HG02852 (cell line): Measurements from ENCODE around the gene SFMBT1.
A peak's percentile ranks its signal among the peaks of the same experiment; 100 is the strongest.

ENCODE experiments used
- ATAC-seq: cut with Tn5 transposase; IDR thresholded peaks from one replicate; pipeline ENCODE4 v1.9.1; 2021; ENCODE audit warnings: mild to moderate bottlenecking, moderate library complexity; ENCODE audit not compliant: unreplicated experiment

The SFMBT1 gene

GRCh38 chr3:53003320-53003719 lies 42.6 kb downstream of the SFMBT1 start:
- ATAC-seq: no peak

DNA sequence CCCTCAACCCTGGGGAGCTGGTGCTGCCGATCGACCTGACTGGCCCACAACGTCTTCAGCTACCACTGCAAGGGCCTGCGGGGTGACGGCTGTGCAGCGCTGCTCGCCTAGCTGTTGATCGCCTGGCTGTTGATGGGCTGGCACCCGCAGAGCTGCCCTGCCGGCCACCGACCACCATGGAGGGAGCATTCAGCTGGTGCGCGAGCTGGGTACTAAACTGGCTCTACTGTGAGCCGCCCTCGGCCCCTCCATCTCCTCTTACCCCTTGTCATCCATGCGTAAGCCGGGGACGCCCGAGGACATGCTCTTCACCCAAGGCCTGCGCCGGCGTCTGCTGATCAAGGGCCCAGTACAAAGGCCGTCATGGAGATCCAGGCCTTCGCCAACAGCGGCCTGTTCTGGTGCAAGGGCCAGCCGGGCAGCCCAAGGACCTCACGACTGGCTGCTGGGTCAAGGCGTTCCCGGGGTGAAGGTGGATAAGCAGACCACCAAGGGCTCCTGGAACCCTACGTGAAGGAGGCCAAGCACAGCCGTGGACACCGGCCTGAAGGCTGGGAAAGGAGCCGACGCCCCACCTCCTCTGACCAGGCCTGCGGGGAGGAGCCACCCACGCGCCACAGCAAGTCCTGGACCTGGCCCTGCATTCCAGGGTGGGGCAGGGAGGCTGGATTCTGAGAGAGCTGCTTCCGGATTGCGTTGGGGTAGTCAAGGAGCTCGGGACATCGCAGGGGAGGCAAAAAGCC lies 46.9 kb downstream of the SFMBT1 start:
- ATAC-seq: no peak

- ATAC-seq: no peak
Measured at GRCh38 chr3:52990637-52991036, 55.2 kb downstream of the SFMBT1 start.

DNA sequence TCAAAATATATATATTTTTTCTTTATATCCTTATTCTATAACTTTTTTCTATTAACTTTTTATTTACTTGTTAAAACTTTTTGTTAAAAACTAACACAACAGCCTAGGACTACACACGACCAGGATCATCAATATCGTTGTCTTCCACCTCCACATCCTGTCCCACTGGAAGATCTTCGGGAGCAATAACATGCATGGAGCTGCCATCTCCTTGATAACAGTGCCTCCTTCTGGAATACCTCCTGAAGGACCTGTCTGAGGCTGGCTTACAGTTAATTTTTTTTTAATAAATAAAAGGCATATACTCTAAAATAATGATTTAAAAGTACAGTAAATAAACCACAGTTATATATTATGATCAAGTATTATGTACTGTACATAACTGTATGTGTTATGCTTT lies 58.9 kb downstream of the SFMBT1 start:
- no peak for ATAC-seq

DNA sequence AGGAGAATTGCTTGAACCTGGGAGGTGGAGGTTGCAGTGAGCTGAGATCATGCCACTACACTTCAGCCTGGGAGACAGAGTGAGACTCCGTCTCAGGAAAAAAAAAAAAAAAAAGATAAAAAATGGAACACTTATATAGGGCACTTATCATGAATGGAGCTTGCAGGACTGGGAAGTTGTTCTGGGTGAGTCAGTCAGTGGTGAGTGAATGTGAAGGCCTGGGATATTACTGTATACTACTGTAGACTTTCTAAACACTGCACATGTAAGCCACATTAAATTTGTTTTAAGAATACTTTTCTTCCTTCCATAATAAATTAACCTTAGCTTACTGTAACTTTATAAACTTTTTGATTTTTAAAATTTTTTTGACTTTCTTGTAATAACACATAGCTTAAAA lies 59.8 kb downstream of the SFMBT1 start:
- no peak for ATAC-seq

GRCh38 chr3:52983828-52984227 lies 62.0 kb downstream of the SFMBT1 start:
- peak; percentile 19 for ATAC-seq

- ATAC-seq: peak; percentile 88
Measured at GRCh38 chr3:52983336-52983807, 62.5 kb downstream of the SFMBT1 start.

DNA sequence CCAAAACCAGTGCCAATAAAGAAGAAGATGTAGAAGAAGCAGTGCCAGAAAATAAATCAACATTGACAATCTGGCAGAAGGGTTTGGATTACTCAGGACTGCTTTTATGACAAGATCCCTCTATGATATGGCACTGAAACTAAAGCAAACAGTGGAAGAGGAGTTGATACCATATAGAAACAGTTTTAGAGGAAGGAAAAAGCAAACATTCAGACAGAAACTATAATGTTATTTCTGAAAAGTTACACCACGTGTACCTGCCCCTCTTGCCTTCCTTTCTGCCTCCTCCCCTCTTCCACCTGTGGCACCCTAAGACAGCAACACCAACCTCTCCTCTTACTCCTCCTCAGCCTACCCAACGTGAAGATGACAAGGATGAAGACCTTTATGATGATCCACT lies 63.0 kb downstream of the SFMBT1 start:
- ATAC-seq: peak; percentile 37

GRCh38 chr3:52979190-52979983 lies 66.5 kb downstream of the SFMBT1 start:
- ATAC-seq: no peak

DNA sequence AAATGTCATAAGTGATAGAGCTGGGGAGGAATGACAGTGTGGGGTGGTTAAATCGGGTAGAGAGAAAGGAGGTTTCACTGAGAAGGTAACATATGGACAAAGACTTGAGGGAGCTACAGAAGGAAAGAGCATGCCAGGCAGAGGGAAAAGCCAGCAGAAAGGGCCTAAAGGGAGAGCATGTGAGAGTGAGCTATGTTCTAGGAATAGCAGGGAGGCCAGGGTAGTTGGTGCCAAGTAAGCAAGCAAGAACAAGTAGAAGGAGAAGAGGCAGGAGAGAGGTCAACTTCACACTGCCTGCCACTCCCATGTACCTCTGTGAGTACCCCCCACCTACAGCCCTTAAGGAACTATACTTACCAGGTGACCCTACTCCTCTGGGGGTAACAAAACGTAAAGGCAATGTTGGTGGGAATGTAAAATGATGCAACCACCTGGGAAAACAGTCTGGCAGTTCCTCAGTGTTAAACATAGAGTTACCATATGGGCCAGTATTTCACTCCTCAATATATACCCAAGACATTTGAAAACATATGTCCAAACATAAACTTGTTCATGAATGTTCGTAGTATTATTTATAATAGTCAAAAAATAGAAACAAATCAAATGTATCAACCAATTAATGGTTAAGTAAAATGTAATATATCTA lies 67.6 kb downstream of the SFMBT1 start:
- ATAC-seq: no peak

DNA sequence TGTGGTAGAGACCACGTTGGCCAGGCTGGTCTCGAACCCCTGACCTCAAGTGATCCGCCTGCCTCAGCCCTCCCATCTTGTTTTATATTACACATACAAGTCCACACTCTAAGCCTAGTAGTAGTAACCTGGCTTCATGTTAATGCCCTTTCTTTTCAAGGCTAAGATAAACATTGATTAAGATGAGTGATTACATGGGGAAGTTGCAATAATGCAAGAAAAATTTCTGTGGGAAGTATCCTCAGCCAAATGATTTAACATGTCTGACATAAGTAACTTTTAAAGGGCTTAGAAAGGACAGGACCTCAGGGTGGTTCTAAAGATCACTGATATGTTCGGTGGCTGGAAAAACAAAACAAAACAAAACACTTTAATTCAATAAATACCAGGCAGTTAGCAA lies 72.1 kb downstream of the SFMBT1 start:
- no peak for ATAC-seq

DNA sequence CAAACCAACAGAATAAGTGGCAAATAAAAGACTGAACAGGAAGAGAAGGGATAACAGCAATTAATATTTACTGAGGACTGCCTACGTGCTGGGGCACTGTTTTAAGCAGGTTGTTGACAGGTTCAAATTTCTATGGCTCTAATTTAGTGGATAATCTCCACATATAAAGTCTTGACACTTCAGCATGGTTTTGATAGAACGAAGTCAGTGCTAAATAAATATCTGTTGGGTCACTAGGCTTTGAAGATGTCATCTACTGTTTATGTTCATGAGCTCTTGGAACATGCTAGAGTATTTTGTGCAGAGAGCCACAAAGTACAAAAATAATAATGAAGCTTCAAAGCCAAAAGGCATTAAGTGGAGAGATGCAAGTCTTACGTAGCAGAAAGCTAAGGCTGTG lies 74.0 kb downstream of the SFMBT1 start:
- no peak for ATAC-seq

DNA sequence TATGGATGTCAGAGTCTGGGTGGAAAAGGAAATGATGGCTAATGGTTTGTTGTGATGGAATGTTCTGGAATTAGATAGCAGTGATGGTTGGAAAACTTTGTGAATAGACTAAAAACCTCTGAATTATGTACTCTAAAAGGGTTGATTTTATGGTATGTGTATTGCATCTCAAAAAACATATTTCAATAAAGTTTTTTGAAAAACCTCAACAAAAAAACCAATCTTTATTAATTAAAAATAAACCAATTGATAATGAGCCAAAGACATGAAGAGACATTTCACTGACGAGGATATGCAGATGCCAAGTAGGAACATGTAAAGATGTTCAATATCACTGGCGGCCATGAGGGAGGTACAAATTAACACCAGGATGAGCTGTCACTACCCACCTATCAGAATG lies 78.5 kb downstream of the SFMBT1 start:
- no peak for ATAC-seq

- ATAC-seq: no peak
Measured at GRCh38 chr3:52962160-52962559, 83.7 kb downstream of the SFMBT1 start.

- no peak for ATAC-seq
Measured at GRCh38 chr3:52959773-52960172, 86.1 kb downstream of the SFMBT1 start.

- no peak for ATAC-seq
Measured at GRCh38 chr3:52939600-52939999, 106.3 kb downstream of the SFMBT1 start.

- no peak for ATAC-seq
Measured at GRCh38 chr3:52934630-52935530, 111.0 kb downstream of the SFMBT1 start.

GRCh38 chr3:52931889-52932288 lies 114.0 kb downstream of the SFMBT1 start:
- no peak for ATAC-seq

GRCh38 chr3:52931328-52931727 lies 114.5 kb downstream of the SFMBT1 start:
- ATAC-seq: no peak

GRCh38 chr3:52930748-52931147 lies 115.1 kb downstream of the SFMBT1 start:
- no peak for ATAC-seq

- ATAC-seq: no peak
Measured at GRCh38 chr3:52926554-52926953, 119.3 kb downstream of the SFMBT1 start.
